Hepatocyte (in vitro differentiated cells): ENCODE data around the gene GALNT11.

Source experiments
- EZH2 ChIP-seq: fragments of 200-600 bp; sonication (generic); IDR thresholded peaks from 2 replicates; pipeline ENCODE4 v1.6.1; 2016; ENCODE audit warnings: antibody characterized with exemption, mild to moderate bottlenecking, borderline replicate concordance
- EZH2phosphoT487 ChIP-seq: fragments of 200-600 bp; sonication (generic); IDR thresholded peaks from one replicate; pipeline ENCODE4 v1.6.1; 2018; ENCODE audit warnings: antibody characterized with exemption, mild to moderate bottlenecking, low read depth, moderate library complexity; ENCODE audit not compliant: unreplicated experiment, severe bottlenecking
- TF ChIP-seq, protein P1 (sequence below): fragments of 200-600 bp; sonication (generic); IDR thresholded peaks from 2 replicates; pipeline ENCODE4 v1.5.1; 2016; ENCODE audit warnings: antibody characterized with exemption, mild to moderate bottlenecking; ENCODE audit not compliant: poor library complexity

DNA sequence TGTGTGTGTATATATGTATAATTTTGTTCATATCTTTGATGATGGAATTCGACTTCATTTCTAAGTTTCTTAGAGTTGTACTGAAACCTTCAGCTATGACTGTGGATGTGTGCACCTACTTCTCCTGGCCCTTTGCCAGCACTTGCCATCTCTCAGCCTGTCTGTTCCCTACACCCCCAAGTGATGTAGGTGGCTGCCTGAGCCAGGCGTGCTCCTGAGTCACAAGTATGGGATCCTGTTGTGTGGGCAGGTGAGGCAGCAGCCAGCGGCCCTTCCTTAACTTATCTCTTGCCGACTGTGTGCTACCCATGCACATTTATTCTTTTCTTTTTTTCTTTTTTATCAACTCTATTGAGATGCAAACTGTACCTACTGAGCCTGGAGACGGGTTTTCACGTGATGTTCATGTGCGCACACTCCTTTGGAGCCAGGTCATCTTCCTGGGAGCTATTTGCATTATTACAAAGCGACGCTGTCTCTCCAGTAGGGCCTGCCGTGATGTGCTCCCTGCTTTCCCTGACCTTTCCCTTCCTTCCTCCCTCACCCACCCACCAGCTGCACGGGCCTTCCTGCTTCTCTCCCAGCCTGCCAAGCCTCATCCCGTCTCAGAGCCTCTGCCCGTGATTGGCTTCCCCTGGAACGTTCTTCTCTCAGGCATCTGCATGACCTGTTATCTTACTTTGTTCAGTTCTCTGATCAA, 31.3 kb upstream of the GALNT11 start:
- TF ChIP-seq, protein P1, sequence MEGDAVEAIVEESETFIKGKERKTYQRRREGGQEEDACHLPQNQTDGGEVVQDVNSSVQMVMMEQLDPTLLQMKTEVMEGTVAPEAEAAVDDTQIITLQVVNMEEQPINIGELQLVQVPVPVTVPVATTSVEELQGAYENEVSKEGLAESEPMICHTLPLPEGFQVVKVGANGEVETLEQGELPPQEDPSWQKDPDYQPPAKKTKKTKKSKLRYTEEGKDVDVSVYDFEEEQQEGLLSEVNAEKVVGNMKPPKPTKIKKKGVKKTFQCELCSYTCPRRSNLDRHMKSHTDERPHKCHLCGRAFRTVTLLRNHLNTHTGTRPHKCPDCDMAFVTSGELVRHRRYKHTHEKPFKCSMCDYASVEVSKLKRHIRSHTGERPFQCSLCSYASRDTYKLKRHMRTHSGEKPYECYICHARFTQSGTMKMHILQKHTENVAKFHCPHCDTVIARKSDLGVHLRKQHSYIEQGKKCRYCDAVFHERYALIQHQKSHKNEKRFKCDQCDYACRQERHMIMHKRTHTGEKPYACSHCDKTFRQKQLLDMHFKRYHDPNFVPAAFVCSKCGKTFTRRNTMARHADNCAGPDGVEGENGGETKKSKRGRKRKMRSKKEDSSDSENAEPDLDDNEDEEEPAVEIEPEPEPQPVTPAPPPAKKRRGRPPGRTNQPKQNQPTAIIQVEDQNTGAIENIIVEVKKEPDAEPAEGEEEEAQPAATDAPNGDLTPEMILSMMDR: no peak
- TF ChIP-seq EZH2: no peak
- TF ChIP-seq EZH2phosphoT487: no peak
